Smooth muscle cell (in vitro differentiated cells): ENCODE data around the gene TRIM14. TPM values are rescaled to one million over a fixed set of nuclear protein-coding genes. Genes with fewer than 3 reads are reported as not detected.
"Not testable (repeated sequence)": the region's sequence is repeated elsewhere in the genome, so short reads cannot be mapped to it uniquely, and the experiment has no call there.

ENCODE experiments used
- DNase-seq: peaks from one replicate; lab custom pipeline; 2025; ENCODE audit not compliant: unreplicated experiment; lab: John Stamatoyannopoulos, UW
- H2AFZ ChIP-seq: fragments of 200-600 bp; sonication (generic); 2 replicates; pipeline ENCODE4 v1.6.0; 2016; ENCODE audit warnings: antibody characterized with exemption, low read depth, mild to moderate bottlenecking
- H3F3A ChIP-seq: fragments of 200-600 bp; sonication (generic); 2 replicates; pipeline ENCODE4 v1.6.0; 2017; ENCODE audit warnings: antibody characterized with exemption, low read depth
- H3K27ac ChIP-seq: fragments of 200-600 bp; sonication (generic); 2 replicates; pipeline ENCODE4 v1.5.1; 2016; ENCODE audit warnings: low read depth, mild to moderate bottlenecking
- H3K27me3 ChIP-seq: fragments of 200-600 bp; sonication (generic); 2 replicates; pipeline ENCODE4 v1.6.1; 2016; ENCODE audit warnings: low read depth, mild to moderate bottlenecking
- H3K36me3 ChIP-seq: fragments of 200-600 bp; sonication (generic); 2 replicates; pipeline ENCODE4 v1.5.1; 2016; ENCODE audit warnings: low read depth
- H3K4me1 ChIP-seq: fragments of 200-600 bp; sonication (generic); 2 replicates; pipeline ENCODE4 v1.5.1; 2016; ENCODE audit warnings: low read depth
- H3K4me2 ChIP-seq: fragments of 200-600 bp; sonication (generic); 2 replicates; pipeline ENCODE4 v1.6.0; 2016; ENCODE audit warnings: mild to moderate bottlenecking
- H3K4me3 ChIP-seq: fragments of 200-600 bp; sonication (generic); 2 replicates; pipeline ENCODE4 v1.5.1; 2016; ENCODE audit warnings: mild to moderate bottlenecking
- H3K79me2 ChIP-seq: fragments of 200-600 bp; sonication (generic); 2 replicates; pipeline ENCODE4 v1.6.0; 2016; ENCODE audit warnings: low read depth, mild to moderate bottlenecking
- H3K9ac ChIP-seq: fragments of 200-600 bp; sonication (generic); 2 replicates; pipeline ENCODE4 v1.6.0; 2016; ENCODE audit warnings: low read depth
- H3K9me3 ChIP-seq: fragments of 200-600 bp; sonication (generic); replicated peaks from 2 replicates; pipeline ENCODE4 v1.5.1; 2016; ENCODE audit warnings: low read depth
- H4K20me1 ChIP-seq: fragments of 200-600 bp; sonication (generic); 2 replicates; pipeline ENCODE4 v1.6.0; 2016; ENCODE audit warnings: low read depth
- CTCF ChIP-seq: fragments of 200-600 bp; sonication (generic); IDR thresholded peaks from 2 replicates; pipeline ENCODE4 v1.5.1; 2017; ENCODE audit warnings: borderline replicate concordance, mild to moderate bottlenecking, antibody characterized with exemption; ENCODE audit not compliant: insufficient read depth, poor library complexity, severe bottlenecking
- WGBS: methylation state at CpG from one replicate; pipeline ENCODE4 v1.1.7; 2016; ENCODE audit warnings: low lambda C conversion rate; 5-methylcytosine and 5-hydroxymethylcytosine counted together
- polyA plus RNA-seq: library from polyadenylated mRNA; unstranded; fragments of >200 nt; fragmentation: Nextera tagmentation; extraction: Ambion mirVana; gene quantifications from 2 replicates; pipeline ENCODE4 v1.2.1, GENCODE V29; 2016
- total RNA-seq: library from RNA; depleted of rRNA; stranded (reverse); fragments of >200 nt; gene quantifications from 2 replicates; pipeline ENCODE4 v1.2.3, GENCODE V29; 2014

Gene TRIM14
- total and polyA plus RNA-seq, 2 experiments from 2014 or later = 1.2 to 2.5 TPM

GRCh38 chr9:98129451-98129881 lies 10.4 kb upstream of the TRIM14 start:
- DNase-seq = no peak
- no peaks in the 10 kb centered on the region for H3K4me1 ChIP-seq
- 76% methylated on average over 10 of the region's 10 CpGs for WGBS
- no peaks in the 10 kb centered on the region for H3K9me3 ChIP-seq
- no peaks in the 10 kb centered on the region for H3K36me3 ChIP-seq
- H3K27me3 ChIP-seq = no peaks in the 10 kb centered on the region
- H3K79me2 ChIP-seq = no peaks in the 10 kb centered on the region
- no peak overlapping the region for H3K4me3 ChIP-seq
- no peaks in the 10 kb centered on the region for H4K20me1 ChIP-seq
- no peak overlapping the region for H3K4me2 ChIP-seq
- no peak overlapping the region for H3K9ac ChIP-seq
- no peaks in the 10 kb centered on the region for H3F3A ChIP-seq
- H3K27ac ChIP-seq = no peak overlapping the region
- no peak for TF ChIP-seq CTCF
- H2AFZ ChIP-seq = no peak overlapping the region

DNA sequence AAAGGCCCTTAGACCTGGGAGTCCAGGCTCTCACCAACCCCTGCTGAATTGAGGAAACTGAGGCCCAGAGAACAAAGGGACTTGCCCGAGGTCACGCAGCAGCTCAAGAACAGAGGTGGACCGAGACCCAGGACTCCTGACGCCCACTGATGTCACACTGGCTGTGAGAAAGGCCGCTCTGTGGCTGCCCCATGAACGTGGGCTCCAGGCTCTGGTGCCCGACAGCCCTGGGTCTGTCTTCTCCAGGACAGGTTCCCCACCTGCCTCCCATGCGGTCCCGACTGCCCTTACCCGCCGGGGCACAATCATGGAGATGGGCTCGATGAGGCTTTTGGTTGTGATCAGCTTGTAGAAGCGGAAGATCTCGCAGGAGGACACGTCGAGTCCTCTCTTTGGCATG lies 9.3 kb upstream of the TRIM14 start:
- no peak for DNase-seq
- H3K36me3 ChIP-seq = no peaks in the 10 kb centered on the region
- no peaks in the 10 kb centered on the region for H3K27me3 ChIP-seq
- H3K9me3 ChIP-seq = no peaks in the 10 kb centered on the region
- no peak overlapping the region for H2AFZ ChIP-seq
- 98% methylated on average over 16 of the region's 16 CpGs for WGBS
- no peaks in the 10 kb centered on the region for H3F3A ChIP-seq
- H3K9ac ChIP-seq = no peak overlapping the region
- no peaks in the 10 kb centered on the region for H3K79me2 ChIP-seq
- H3K4me2 ChIP-seq = no peak overlapping the region
- TF ChIP-seq CTCF = no peak
- H4K20me1 ChIP-seq = no peaks in the 10 kb centered on the region
- H3K4me3 ChIP-seq = no peak overlapping the region
- H3K27ac ChIP-seq = no peak overlapping the region
- no peaks in the 10 kb centered on the region for H3K4me1 ChIP-seq

DNA sequence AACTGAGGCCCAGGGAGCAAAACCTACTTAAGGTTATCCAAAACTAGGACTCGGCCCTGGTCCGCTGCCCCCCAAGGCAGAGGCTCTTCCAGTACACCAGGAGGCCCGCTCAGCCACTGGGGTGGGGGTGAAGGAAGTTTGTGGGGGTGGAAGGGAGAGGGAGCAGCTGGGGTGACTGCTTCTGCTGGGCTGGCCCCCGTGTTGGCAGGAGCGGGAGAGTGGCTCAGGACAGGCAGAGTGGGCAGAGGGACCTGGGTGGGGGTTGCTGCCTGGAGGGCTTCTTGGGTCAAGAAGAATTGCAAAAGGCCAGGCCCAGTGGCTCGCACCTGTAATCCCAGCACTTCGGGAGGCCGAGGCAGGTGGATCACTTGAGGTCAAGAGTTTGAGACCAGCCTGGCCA lies 8.2 kb upstream of the TRIM14 start:
- WGBS = 100% methylated on average over 8 of the region's 8 CpGs
- Histone ChIP-seq H3K27me3 (no peaks in the 10 kb centered on the region), H3K9me3 (no peaks in the 10 kb centered on the region), H3K36me3 (no peaks in the 10 kb centered on the region), H3K79me2 (no peaks in the 10 kb centered on the region), H2AFZ (no peak overlapping the region), H4K20me1 (no peaks in the 10 kb centered on the region), H3K4me3 (no peak overlapping the region), H3K4me2 (no peak overlapping the region), H3K27ac (no peak overlapping the region), H3K4me1 (no peaks in the 10 kb centered on the region), H3F3A (no peaks in the 10 kb centered on the region), H3K9ac (no peak overlapping the region)
- no peak for TF ChIP-seq CTCF
- no peak for DNase-seq

GRCh38 chr9:98124637-98125426 lies 5.8 kb upstream of the TRIM14 start:
- Histone ChIP-seq H3K4me1 (no peaks in the 10 kb centered on the region), H3K79me2 (no peaks in the 10 kb centered on the region), H3K9me3 (no peaks in the 10 kb centered on the region), H3K4me3 (no peak overlapping the region), H3K9ac (no peak overlapping the region), H3K4me2 (no peak overlapping the region), H3K36me3 (no peaks in the 10 kb centered on the region), H3K27ac (no peak overlapping the region), H4K20me1 (no peaks in the 10 kb centered on the region), H2AFZ (no peak overlapping the region), H3K27me3 (no peaks in the 10 kb centered on the region), H3F3A (no peaks in the 10 kb centered on the region)
- WGBS = 95% methylated on average over 15 of the region's 15 CpGs
- TF ChIP-seq CTCF = no peak
- no peak for DNase-seq

DNA sequence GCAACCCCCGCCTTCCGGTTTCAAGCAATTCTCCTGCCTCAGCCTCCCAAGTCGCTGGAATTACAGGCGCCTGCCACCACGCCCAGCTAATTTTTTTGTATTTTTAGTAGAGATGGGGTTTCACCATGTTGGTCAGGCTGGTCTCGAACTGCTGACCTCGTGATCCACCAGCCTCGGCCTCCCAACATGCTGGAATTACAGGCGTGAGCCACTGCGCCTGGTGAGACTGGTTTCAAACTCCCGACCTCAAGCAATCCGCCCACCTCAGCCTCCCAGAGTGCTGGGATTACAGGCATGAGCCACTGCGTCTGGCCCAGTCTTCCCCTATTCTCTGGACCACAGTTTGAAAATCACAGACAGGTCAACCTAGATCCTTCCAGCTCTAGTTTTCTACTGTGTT lies 5.1 kb upstream of the TRIM14 start:
- H4K20me1 ChIP-seq, H3K9ac ChIP-seq, H3K27ac ChIP-seq, DNase-seq, H3F3A ChIP-seq, H3K9me3 ChIP-seq, H3K4me2 ChIP-seq, H3K4me1 ChIP-seq, H3K36me3 ChIP-seq, H3K79me2 ChIP-seq, H3K4me3 ChIP-seq, H2AFZ ChIP-seq, H3K27me3 ChIP-seq: not testable (repeated sequence)
- WGBS = 93% methylated on average over 13 of the region's 13 CpGs
